HUES64 (cell line): Measurements from ENCODE around the gene ROPN1B.
"Not testable (repeated sequence)": the region's sequence is repeated elsewhere in the genome, so short reads cannot be mapped to it uniquely, and the experiment has no call there.

Source experiments
- H3K27ac ChIP-seq: 2 replicates; pipeline ENCODE4 v1.7.0; 2013; ENCODE audit warnings: low read depth, low read length, inconsistent platforms
- H3K27me3 ChIP-seq: 2 replicates; pipeline ENCODE4 v1.6.1; 2013; ENCODE audit warnings: mild to moderate bottlenecking, low read length; ENCODE audit not compliant: insufficient read depth
- H3K36me3 ChIP-seq: 2 replicates; pipeline ENCODE4 v1.6.1; 2013; ENCODE audit warnings: mild to moderate bottlenecking, low read length; ENCODE audit not compliant: insufficient read depth
- H3K4me1 ChIP-seq: 2 replicates; pipeline ENCODE4 v1.6.1; 2013; ENCODE audit warnings: mild to moderate bottlenecking, low read length, moderate library complexity; ENCODE audit not compliant: insufficient read depth
- H3K4me3 ChIP-seq: 2 replicates; pipeline ENCODE4 v1.5.1; 2013; ENCODE audit warnings: mild to moderate bottlenecking, low read length, moderate library complexity
- H3K9ac ChIP-seq: 2 replicates; pipeline ENCODE4 v1.6.1; 2013; ENCODE audit warnings: mild to moderate bottlenecking, low read depth, low read length
- H3K9me3 ChIP-seq: 2 replicates; pipeline ENCODE4 v1.6.1; 2013; ENCODE audit warnings: low read depth, low read length; ENCODE audit not compliant: insufficient read depth
- WGBS: fragments of 150-250, 120-280 bp; methylation state at CpG from one replicate; pipeline ENCODE4 v1.1.7; 2013; ENCODE audit warnings: missing lambda C conversion rate; 5-methylcytosine and 5-hydroxymethylcytosine counted together

Gene ROPN1B

GRCh38 chr3:125959317-125960065 is 9.5 kb upstream of the ROPN1B start:
- no peak overlapping the region for H3K9ac ChIP-seq
- H3K4me1 ChIP-seq: no peaks in the 10 kb centered on the region
- H3K27me3 ChIP-seq: peaks cover 25% of the 10 kb centered on the region
- WGBS: 93% methylated on average over 39 of the region's 39 CpGs
- H3K36me3 ChIP-seq: no peaks in the 10 kb centered on the region
- H3K9me3 ChIP-seq: no peaks in the 10 kb centered on the region
- H3K4me3 ChIP-seq: no peak overlapping the region
- H3K27ac ChIP-seq: no peak overlapping the region

DNA sequence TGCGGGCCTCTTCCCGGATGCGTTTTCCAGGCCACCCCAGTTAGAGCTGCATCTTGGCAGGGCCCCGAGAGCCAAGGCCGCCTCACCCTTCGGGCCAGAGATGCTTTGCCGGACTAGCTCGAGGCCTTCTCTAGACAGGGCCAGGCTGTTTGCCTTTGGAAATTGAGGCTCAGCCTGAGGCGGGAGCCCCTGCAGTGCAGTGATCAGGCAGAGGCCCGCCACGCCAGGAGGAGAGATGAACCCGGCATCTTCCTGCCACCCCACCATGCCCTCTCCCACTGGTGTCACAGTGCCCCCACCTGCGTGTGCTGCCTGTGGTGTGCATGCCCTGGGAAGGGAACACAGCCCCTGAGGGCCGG is 8.9 kb upstream of the ROPN1B start:
- Histone ChIP-seq H3K27me3 (peaks cover 26% of the 10 kb centered on the region), H3K9me3 (no peaks in the 10 kb centered on the region), H3K27ac (no peak overlapping the region), H3K4me3 (no peak overlapping the region), H3K9ac (no peak overlapping the region), H3K36me3 (no peaks in the 10 kb centered on the region), H3K4me1 (no peaks in the 10 kb centered on the region)
- WGBS: 92% methylated on average over 14 of the region's 14 CpGs

DNA sequence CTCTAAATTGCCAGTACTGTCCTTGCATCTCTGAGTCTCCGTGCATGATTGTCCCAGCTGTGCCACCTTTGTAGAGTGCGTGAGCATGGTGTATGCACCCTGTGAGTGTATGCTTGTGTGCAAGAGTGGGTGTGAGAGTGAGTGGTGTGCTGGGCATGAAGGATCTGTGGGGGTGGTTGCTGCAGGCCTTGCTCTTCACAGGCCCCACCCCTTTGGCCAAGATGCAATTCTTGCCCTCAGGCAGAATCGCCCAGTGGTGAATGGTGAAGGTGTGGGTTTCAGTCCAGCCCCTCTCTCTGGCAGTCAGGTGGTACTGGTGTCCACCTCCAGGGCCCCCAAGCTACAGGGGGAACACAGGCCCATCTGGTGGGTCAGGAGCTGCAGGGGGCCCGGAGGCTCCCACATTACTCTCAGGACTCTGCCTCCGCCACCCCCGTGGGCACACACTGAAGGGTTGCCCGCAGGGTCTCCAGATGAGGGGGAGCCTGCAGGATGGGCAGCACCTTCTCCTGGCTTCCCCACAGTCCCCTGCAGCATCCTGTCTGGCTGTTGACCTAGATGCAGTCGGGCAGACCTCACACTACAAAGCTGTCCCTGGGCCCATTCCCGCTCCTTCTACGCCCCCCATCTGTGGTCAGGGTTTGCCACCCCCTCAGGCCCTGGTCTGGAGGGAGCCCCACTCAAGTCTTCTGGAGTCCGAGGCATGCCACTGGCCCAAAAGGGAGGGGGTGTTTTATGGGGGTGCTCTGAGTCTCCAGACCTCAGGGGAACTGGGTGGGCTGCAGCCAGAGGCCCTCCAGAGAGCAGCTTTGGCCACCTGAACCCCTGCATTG is 8.3 kb upstream of the ROPN1B start:
- Histone ChIP-seq H3K36me3 (no peaks in the 10 kb centered on the region), H3K27me3 (peaks cover 28% of the 10 kb centered on the region), H3K27ac (no peak overlapping the region), H3K9me3 (no peaks in the 10 kb centered on the region), H3K4me1 (no peaks in the 10 kb centered on the region), H3K9ac (no peak overlapping the region), H3K4me3 (no peak overlapping the region)
- 93% methylated on average over 11 of the region's 11 CpGs for whole genome bisulfite sequencing

GRCh38 chr3:125961289-125961589 is 7.7 kb upstream of the ROPN1B start:
- no peak overlapping the region for H3K9ac ChIP-seq
- peaks cover 32% of the 10 kb centered on the region for H3K27me3 ChIP-seq
- 88% methylated on average over 5 of the region's 6 CpGs for WGBS
- no peaks in the 10 kb centered on the region for H3K9me3 ChIP-seq
- no peak overlapping the region for H3K4me3 ChIP-seq
- no peaks in the 10 kb centered on the region for H3K36me3 ChIP-seq
- H3K27ac ChIP-seq: no peak overlapping the region
- H3K4me1 ChIP-seq: no peaks in the 10 kb centered on the region

GRCh38 chr3:125963834-125964233 is 5.1 kb upstream of the ROPN1B start:
- H3K27ac ChIP-seq, H3K36me3 ChIP-seq, H3K4me1 ChIP-seq, H3K9ac ChIP-seq, H3K9me3 ChIP-seq, H3K4me3 ChIP-seq: not testable (repeated sequence)
- 100% methylated on average over 1 of the region's 1 CpG for WGBS
- peaks cover 40% of the 10 kb centered on the region for H3K27me3 ChIP-seq

- no peaks in the 10 kb centered on the region for H3K4me1 ChIP-seq
- H3K36me3 ChIP-seq: no peaks in the 10 kb centered on the region
- WGBS: 91% methylated on average over 3 of the region's 3 CpGs
- H3K9me3 ChIP-seq: no peaks in the 10 kb centered on the region
- H3K27me3 ChIP-seq: peaks cover 49% of the 10 kb centered on the region
- H3K27ac ChIP-seq: no peak overlapping the region
- no peak overlapping the region for H3K4me3 ChIP-seq
- H3K9ac ChIP-seq: no peak overlapping the region
Measured at GRCh38 chr3:125965505-125965904, 3.5 kb upstream of the ROPN1B start.

- H3K4me3 ChIP-seq: no peak overlapping the region
- H3K27ac ChIP-seq: no peak overlapping the region
- peaks cover 4% of the 10 kb centered on the region; the same call in 1 of the 2 replicates for H3K4me1 ChIP-seq
- no peak overlapping the region for H3K9ac ChIP-seq
- H3K9me3 ChIP-seq: no peaks in the 10 kb centered on the region
- no peaks in the 10 kb centered on the region for H3K36me3 ChIP-seq
- peaks cover 64% of the 10 kb centered on the region for H3K27me3 ChIP-seq
Measured at GRCh38 chr3:125967156-125967555, 1.8 kb upstream of the ROPN1B start.

DNA sequence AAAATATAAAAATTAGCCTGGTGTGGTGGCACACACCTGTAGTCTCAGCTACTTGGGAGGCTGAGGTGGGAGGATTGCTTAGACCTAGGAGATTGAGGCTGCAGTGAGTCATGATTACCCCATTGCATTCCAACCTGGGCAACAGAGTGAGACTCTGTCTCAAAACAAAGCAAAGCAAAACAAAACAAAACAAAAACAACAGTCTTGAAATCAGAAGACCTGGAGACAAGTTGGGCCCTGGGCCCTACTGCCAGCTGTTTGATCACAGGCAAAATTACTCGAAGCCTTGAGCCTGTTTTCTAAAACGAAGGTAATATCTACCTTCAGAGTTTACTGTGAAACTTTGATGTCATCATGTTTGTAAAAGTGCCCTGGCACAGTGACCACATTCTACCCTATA is 857 bp upstream of the ROPN1B start:
- 87% methylated on average over 2 of the region's 2 CpGs for WGBS
- not testable (repeated sequence) for H3K9me3 ChIP-seq

GRCh38 chr3:125971997-125972944 is 3.3 kb downstream of the ROPN1B start:
- not testable (repeated sequence) for H3K9me3 ChIP-seq, H3K36me3 ChIP-seq, H3K4me1 ChIP-seq, H3K27ac ChIP-seq
- under 1% methylated on average over 26 of the region's 31 CpGs for WGBS
- peaks cover 38% of the 10 kb centered on the region for H3K27me3 ChIP-seq
- peak overlapping the region; percentile 66 for H3K4me3 ChIP-seq
- peak overlapping the region; percentile 43; the same call in 1 of the 2 replicates for H3K9ac ChIP-seq

More for the DNA sequence above, 857 bp upstream of the ROPN1B start:
- H3K4me3 ChIP-seq, H3K27ac ChIP-seq, H3K9ac ChIP-seq, H3K36me3 ChIP-seq, H3K4me1 ChIP-seq: not testable (repeated sequence)
- H3K27me3 ChIP-seq: peaks cover 62% of the 10 kb centered on the region

- H3K4me1 ChIP-seq, H3K4me3 ChIP-seq, H3K27ac ChIP-seq, H3K36me3 ChIP-seq, H3K9me3 ChIP-seq, H3K9ac ChIP-seq: not testable (repeated sequence)
- H3K27me3 ChIP-seq: peaks cover 19% of the 10 kb centered on the region
- WGBS: 91% methylated on average over 2 of the region's 9 CpGs
Measured at GRCh38 chr3:125975245-125976002, 6.4 kb downstream of the ROPN1B start.
